HG02642 (cell line): ENCODE results near the gene CAD.
A peak's percentile ranks its signal among the peaks of the same experiment; 100 is the strongest.
"Not testable (repeated sequence)": the region's sequence is repeated elsewhere in the genome, so short reads cannot be mapped to it uniquely, and the experiment has no call there.

ENCODE experiments used
- ATAC-seq: cut with Tn5 transposase; IDR thresholded peaks from one replicate; pipeline ENCODE4 v1.9.1; 2021; ENCODE audit warnings: mild to moderate bottlenecking; ENCODE audit not compliant: unreplicated experiment, poor library complexity

Gene CAD

GRCh38 chr2:27250652-27251379, 33.6 kb downstream of the CAD start:
- no peak for ATAC-seq

- no peak for ATAC-seq
Measured at GRCh38 chr2:27251766-27252165, 34.6 kb downstream of the CAD start.

- no peak for ATAC-seq
Measured at GRCh38 chr2:27255187-27255586, 38.0 kb downstream of the CAD start.

GRCh38 chr2:27255660-27256059, 38.5 kb downstream of the CAD start:
- ATAC-seq: no peak

- ATAC-seq: no peak
Measured at GRCh38 chr2:27256855-27257454, 39.8 kb downstream of the CAD start.

GRCh38 chr2:27258051-27258450, 40.9 kb downstream of the CAD start:
- no peak for ATAC-seq

- ATAC-seq: no peak
Measured at GRCh38 chr2:27261241-27261925, 44.2 kb downstream of the CAD start.

GRCh38 chr2:27261926-27262298, 44.7 kb downstream of the CAD start:
- no peak for ATAC-seq

GRCh38 chr2:27262379-27263286, 45.5 kb downstream of the CAD start, which contains the start of gene SLC30A3:
Gene SLC30A3 (minus strand): TSS chr2:27263047. CDS start chr2:27262906, 141 bp downstream.
- ATAC-seq: peak; percentile 48

GRCh38 chr2:27263287-27264252, 46.4 kb downstream of the CAD start:
- ATAC-seq: no peak

GRCh38 chr2:27264253-27264752, 47.1 kb downstream of the CAD start:
- no peak for ATAC-seq

GRCh38 chr2:27264753-27265535, 47.8 kb downstream of the CAD start:
- no peak for ATAC-seq

GRCh38 chr2:27265536-27265870, 48.3 kb downstream of the CAD start:
- ATAC-seq: no peak

GRCh38 chr2:27268296-27268695, 51.1 kb downstream of the CAD start:
- ATAC-seq: not testable (repeated sequence)

- ATAC-seq: no peak
Measured at GRCh38 chr2:27270131-27270530, 53.0 kb downstream of the CAD start.

- no peak for ATAC-seq
Measured at GRCh38 chr2:27270670-27271069, 53.5 kb downstream of the CAD start.

- ATAC-seq: no peak
Measured at GRCh38 chr2:27271631-27272340, 54.6 kb downstream of the CAD start.
